GM12878 (cell line): ENCODE results near the gene NRBF2.

Source experiments
- GATAD2B ChIP-seq: fragments of 450-650 bp; conservative IDR thresholded peaks from 2 replicates; pipeline ENCODE4 v1.6.1; 2017; ENCODE audit warnings: low read depth, mild to moderate bottlenecking, moderate library complexity
- JUND ChIP-seq: IDR thresholded peaks from 2 replicates; pipeline ENCODE4 v1.6.1; 2012; ENCODE audit warnings: low read depth, mild to moderate bottlenecking, low read length, improper control_type of control experiment, moderate library complexity
- POLR2A ChIP-seq: IDR thresholded peaks from 2 replicates; pipeline ENCODE4 v1.6.1; 2011; ENCODE audit warnings: low read depth, mild to moderate bottlenecking, low read length
- POLR2AphosphoS2 ChIP-seq: IDR thresholded peaks from 2 replicates; pipeline ENCODE4 v1.6.1; 2011; ENCODE audit warnings: low read depth, mild to moderate bottlenecking, low read length, improper control_type of control experiment, moderate library complexity
- TARDBP ChIP-seq: IDR thresholded peaks from 2 replicates; pipeline ENCODE4 v1.6.1; 2016; ENCODE audit warnings: borderline replicate concordance
- USF1 ChIP-seq: IDR thresholded peaks from 2 replicates; pipeline ENCODE4 v1.6.1; 2011; ENCODE audit warnings: borderline replicate concordance, low read depth, mild to moderate bottlenecking, moderate library complexity, mixed read lengths, low read length; ENCODE audit not compliant: insufficient read depth; ENCODE audit errors: extremely low read length

- TF ChIP-seq GATAD2B: peak; percentile 90; the same call in 1 of the 2 replicates
- TF ChIP-seq JUND: no peak
- no peak for TF ChIP-seq TARDBP
- TF ChIP-seq POLR2A: peak; percentile 99
- TF ChIP-seq POLR2AphosphoS2: peak; percentile 97
- TF ChIP-seq USF1: peak; percentile 87
Measured at GRCh38 chr10:63133056-63133820, at the start of gene NRBF2.
